Ectodermal cell (in vitro differentiated cells): ENCODE results near the gene OR4N2.
"Not testable (repeated sequence)": the region's sequence is repeated elsewhere in the genome, so short reads cannot be mapped to it uniquely, and the experiment has no call there.

Source experiments
- H3K27ac ChIP-seq: 2 replicates; pipeline ENCODE4 v1.7.0; 2013; ENCODE audit warnings: mild to moderate bottlenecking, low read depth, low read length; ENCODE audit not compliant: insufficient read depth, poor library complexity, severe bottlenecking
- H3K27me3 ChIP-seq: 2 replicates; pipeline ENCODE4 v1.7.0; 2013; ENCODE audit warnings: mild to moderate bottlenecking, low read length; ENCODE audit not compliant: insufficient read depth, control insufficient read depth, poor library complexity, severe bottlenecking
- H3K36me3 ChIP-seq: one replicate; pipeline ENCODE4 v1.7.0; 2013; ENCODE audit warnings: low read length; ENCODE audit not compliant: control insufficient read depth, insufficient read depth
- H3K4me1 ChIP-seq: one replicate; pipeline ENCODE4 v1.7.0; 2013; ENCODE audit warnings: low read length; ENCODE audit not compliant: control insufficient read depth, insufficient read depth
- H3K4me3 ChIP-seq: 2 replicates; pipeline ENCODE4 v1.7.0; 2013; ENCODE audit warnings: low read depth, low read length, control low read depth; ENCODE audit not compliant: insufficient read depth
- H3K9me3 ChIP-seq: 2 replicates; pipeline ENCODE4 v1.7.0; 2013; ENCODE audit warnings: mild to moderate bottlenecking, low read length, moderate library complexity; ENCODE audit not compliant: control insufficient read depth
- WGBS, 2 experiments: methylation state at CpG; one replicate each; pipeline ENCODE4 v1.1.7; 2013; ENCODE audit warnings: missing lambda C conversion rate in 2 of 2; 5-methylcytosine and 5-hydroxymethylcytosine counted together

The OR4N2 gene

DNA sequence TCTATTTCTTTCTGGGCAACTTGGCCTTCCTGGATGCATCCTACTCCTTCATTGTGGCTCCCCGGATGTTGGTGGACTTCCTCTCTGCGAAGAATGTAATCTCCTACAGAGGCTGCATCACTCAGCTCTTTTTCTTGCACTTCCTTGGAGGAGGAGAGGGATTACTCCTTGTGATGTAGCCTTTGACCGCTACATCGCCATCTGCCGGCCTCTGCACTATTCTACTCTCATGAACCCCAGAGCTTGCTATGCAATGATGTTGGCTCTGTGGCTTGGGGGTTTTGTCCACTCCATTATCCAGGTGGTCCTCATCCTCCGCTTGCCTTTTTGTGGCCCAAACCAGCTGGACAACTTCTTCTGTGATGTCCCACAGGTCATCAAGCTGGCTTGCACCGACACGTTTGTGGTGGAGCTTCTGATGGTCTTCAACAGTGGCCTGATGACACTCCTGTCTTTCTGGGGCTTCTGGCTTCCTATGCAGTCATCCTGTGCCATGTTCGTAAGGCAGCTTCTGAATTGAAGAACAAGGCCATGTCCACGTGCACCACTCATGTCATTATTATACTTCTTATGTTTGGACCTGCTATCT lies 7.0 kb upstream of the OR4N2 start:
- H3K27ac ChIP-seq, H3K4me1 ChIP-seq, H3K36me3 ChIP-seq, H3K4me3 ChIP-seq, H3K27me3 ChIP-seq: not testable (repeated sequence)
- 77 to 83% methylated on average over 10 of the region's 10 CpGs for WGBS, 2 experiments
- peaks cover 31% of the 10 kb centered on the region for H3K9me3 ChIP-seq

DNA sequence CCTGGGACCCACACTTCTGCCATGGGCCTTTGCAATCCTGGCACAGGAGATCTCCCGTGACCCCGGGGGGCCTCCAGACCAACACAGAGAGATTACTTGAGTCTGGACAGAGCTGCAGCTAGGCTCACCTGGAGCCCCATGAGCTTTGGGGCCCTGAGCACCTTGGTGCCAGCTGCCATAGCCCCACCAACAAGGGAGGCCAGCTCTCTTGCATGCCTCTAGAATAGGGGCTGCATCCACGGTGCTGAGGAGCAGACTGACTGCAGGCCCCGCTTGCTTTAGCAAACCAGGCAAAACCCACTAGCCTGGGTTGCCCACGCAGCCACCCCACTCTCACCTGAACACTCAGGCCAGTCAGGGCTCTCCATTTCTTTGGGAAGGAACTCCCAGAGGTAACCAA lies 3.7 kb upstream of the OR4N2 start:
- Histone ChIP-seq H3K4me3 (no peak overlapping the region), H3K9me3 (peaks cover 25% of the 10 kb centered on the region), H3K27me3 (no peaks in the 10 kb centered on the region), H3K36me3 (no peaks in the 10 kb centered on the region), H3K4me1 (no peaks in the 10 kb centered on the region), H3K27ac (no peak overlapping the region)
- 72% methylated on average over 5 of the region's 5 CpGs for WGBS, 2 experiments

- no peaks in the 10 kb centered on the region for H3K27me3 ChIP-seq
- no peaks in the 10 kb centered on the region for H3K36me3 ChIP-seq
- WGBS, 2 experiments = 78 to 80% methylated on average over 17 of the region's 17 CpGs
- H3K4me3 ChIP-seq = no peak overlapping the region
- H3K9me3 ChIP-seq = peaks cover 26% of the 10 kb centered on the region
- H3K4me1 ChIP-seq = no peaks in the 10 kb centered on the region
- H3K27ac ChIP-seq = no peak overlapping the region
Measured at GRCh38 chr14:19800282-19801117, 3.1 kb upstream of the OR4N2 start.

DNA sequence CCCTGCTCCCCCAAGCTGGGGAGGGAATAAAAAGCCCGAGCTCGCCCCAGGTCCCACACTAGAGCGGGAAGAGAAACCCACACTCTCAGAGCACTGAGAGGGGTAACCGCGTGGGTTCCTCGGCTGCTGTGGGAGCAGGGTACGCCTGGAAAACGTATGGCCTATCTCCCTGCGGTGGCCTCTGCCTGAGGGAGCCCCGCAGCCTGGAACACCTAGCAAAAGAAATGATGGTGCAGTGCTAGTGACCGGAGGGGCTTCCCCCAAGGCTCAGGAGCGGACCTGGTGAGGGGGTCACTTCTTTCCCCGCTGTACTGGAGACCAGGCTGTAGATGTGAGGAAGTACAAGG lies 2.5 kb upstream of the OR4N2 start:
- peaks cover 24% of the 10 kb centered on the region for H3K9me3 ChIP-seq

DNA sequence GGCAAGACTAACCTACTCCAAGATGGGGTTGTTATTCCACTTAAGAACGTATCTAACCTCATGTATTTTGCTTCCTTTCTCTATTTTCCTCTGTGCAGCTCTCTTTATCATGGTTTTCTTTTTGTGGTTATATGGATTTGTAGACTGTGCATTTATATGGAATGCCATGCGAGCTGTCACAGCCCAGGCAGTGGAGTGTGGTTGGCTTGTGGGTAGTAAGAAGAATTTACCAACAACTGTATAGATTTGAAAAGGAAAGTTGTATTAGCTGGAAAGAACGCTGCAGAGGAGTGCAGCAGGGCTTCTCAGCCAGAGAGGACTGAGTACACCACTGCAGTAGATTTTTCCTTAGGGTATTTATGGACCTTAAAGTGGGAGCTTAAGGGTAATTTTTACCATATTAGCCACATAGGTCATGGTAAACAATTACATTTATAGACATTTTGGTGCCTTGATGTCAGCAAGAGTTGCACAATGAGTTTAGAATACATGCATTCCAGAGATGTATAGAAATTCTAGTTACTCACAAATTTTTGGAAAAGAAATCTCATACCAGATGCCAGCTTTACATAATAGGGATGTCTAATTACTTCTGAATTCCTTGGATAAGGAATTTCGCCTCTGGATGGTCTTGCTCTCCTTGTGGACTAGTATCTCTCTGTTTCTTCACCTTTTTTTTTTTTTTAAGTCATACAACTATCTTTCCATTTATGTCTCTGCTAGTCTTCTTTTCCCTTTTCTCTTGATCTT lies 9.8 kb downstream of the OR4N2 start:
- H3K9me3 ChIP-seq = peaks cover 14% of the 10 kb centered on the region
- not testable (repeated sequence) for H3K27ac ChIP-seq, H3K36me3 ChIP-seq, H3K4me3 ChIP-seq, H3K4me1 ChIP-seq, H3K27me3 ChIP-seq
- 59 to 68% methylated on average over 3 to 4 of the region's 4 CpGs for WGBS, 2 experiments

More for the DNA sequence above, 2.5 kb upstream of the OR4N2 start:
- Histone ChIP-seq H3K36me3 (no peaks in the 10 kb centered on the region), H3K4me3 (no peak overlapping the region), H3K4me1 (no peaks in the 10 kb centered on the region), H3K27ac (no peak overlapping the region), H3K27me3 (no peaks in the 10 kb centered on the region)
- 76 to 82% methylated on average over 13 of the region's 13 CpGs for WGBS, 2 experiments

DNA sequence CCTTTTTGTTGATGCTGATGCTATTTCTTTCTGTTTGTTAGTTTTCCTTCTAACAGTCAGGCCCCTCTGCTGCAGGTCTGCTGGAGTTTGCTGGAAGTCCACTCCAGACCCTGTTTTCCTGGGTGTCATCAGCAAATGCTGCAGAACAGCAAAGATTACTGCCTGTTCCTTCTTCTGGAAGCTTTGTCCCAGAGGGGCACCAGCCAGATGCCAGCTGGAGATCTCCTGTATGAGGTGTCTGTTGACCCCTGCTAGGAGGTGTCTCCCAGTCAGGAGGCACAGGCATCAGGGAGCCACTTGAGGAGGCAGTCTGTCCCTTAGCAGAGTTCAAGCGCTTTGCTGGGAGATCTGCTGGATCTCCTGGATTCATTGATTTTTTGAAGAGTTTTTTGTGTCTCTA lies 16.3 kb downstream of the OR4N2 start:
- not testable (repeated sequence) for H3K27me3 ChIP-seq, H3K9me3 ChIP-seq, H3K27ac ChIP-seq, H3K4me1 ChIP-seq, H3K36me3 ChIP-seq, H3K4me3 ChIP-seq
- WGBS, 2 experiments = 42 to 46% methylated on average over 1 of the region's 1 CpG

DNA sequence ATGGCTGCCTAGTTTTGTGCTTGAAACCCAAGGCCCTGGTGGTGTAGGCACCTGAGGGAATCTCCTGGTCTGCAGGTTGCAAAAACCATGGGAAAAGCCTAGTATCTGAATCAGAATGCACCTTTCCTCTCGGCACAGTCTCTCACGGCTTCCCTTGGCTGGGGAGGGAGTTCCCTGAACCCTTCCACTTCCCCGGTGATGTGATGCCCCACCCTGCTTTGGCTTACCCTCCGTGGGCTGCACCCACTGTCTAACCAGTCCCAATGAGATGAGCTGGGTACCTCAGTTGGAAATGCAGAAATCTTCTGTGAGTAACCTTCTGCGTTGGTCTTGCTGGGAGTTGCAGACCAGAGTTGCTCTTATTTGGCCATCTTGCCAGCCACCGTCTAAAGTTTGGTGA lies 17.4 kb downstream of the OR4N2 start:
- 66 to 75% methylated on average over 5 to 6 of the region's 6 CpGs for WGBS, 2 experiments
- not testable (repeated sequence) for H3K9me3 ChIP-seq, H3K4me1 ChIP-seq, H3K36me3 ChIP-seq, H3K4me3 ChIP-seq, H3K27me3 ChIP-seq, H3K27ac ChIP-seq

DNA sequence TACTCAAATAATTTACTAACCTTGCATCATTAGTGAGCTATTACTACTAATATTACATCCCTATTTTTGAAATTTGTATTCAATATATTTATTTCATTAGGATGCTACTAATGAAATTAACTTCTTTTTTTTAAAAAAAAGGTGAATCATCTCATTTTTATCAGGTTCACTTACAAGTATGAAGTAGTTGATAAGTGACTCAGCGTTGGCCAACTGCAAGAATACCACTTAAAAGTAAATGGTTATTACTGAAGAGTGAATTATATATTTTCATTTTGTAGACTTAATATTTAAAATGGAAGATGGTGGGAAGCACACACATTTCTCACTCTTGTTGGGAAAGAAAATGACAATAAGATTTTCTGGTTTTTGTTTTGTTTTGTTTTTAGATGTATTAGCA lies 19.6 kb downstream of the OR4N2 start:
- no peaks in the 10 kb centered on the region for H3K4me1 ChIP-seq
- 63% methylated on average over 1 of the region's 1 CpG; no CpG with 5 or more reads in 1 of the 2 experiments for WGBS, 2 experiments
- H3K4me3 ChIP-seq = no peak overlapping the region
- no peaks in the 10 kb centered on the region for H3K36me3 ChIP-seq
- no peaks in the 10 kb centered on the region for H3K27me3 ChIP-seq
- H3K9me3 ChIP-seq = peaks cover 10% of the 10 kb centered on the region
- no peak overlapping the region for H3K27ac ChIP-seq

DNA sequence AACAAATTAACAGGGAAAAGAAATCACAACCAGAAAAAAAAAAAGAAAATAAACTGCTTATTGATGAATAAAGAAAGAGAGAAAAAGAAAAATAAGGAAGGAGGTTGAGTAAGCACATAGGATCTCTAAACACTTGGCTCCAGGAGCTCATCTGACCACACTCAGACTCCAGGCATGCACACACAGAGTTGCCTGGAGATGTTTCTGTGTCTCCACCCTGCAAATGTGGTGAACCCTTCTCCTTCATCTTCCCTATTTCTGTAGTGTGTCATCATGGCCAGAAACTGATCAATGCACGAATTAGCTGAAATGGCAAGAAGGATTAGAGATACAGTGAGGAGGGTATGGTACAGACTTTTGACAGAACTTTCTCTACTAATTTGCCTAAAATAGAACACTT lies 20.2 kb downstream of the OR4N2 start:
- WGBS, 2 experiments = 33 to 36% methylated on average over 1 of the region's 1 CpG
- H3K4me1 ChIP-seq = no peaks in the 10 kb centered on the region
- H3K4me3 ChIP-seq = no peak overlapping the region
- H3K9me3 ChIP-seq = peaks cover 10% of the 10 kb centered on the region
- no peaks in the 10 kb centered on the region for H3K27me3 ChIP-seq
- no peak overlapping the region for H3K27ac ChIP-seq
- H3K36me3 ChIP-seq = no peaks in the 10 kb centered on the region

- not testable (repeated sequence) for H3K27me3 ChIP-seq, H3K27ac ChIP-seq, H3K4me1 ChIP-seq, H3K4me3 ChIP-seq, H3K36me3 ChIP-seq
- WGBS, 2 experiments = 72 to 76% methylated on average over 12 of the region's 12 CpGs
- H3K9me3 ChIP-seq = peaks cover 14% of the 10 kb centered on the region
Measured at GRCh38 chr14:19827626-19828244, 24.2 kb downstream of the OR4N2 start.
